Endothelial cell of umbilical vein (primary cell): ENCODE measurements around the gene ABT1. TPM values are rescaled to one million over a fixed set of nuclear protein-coding genes. Genes with fewer than 3 reads are reported as not detected.

Experiments used
- BruUV-seq: library from RNA; stranded (reverse); fragments of 400-500 nt; replicated peaks from 2 replicates; lab custom pipeline; 2021; lab: Mats Ljungman, UMichigan
- CTCF ChIA-PET: fragments of 300-600, 350-600 bp; sonication (Branson Sonifier 250); formaldehyde crosslinking; loops from one replicate; lab custom pipeline; 2021; ENCODE audit warnings: antibody characterized with exemption, inconsistent platforms; lab: Charles Lee
- POLR2A ChIA-PET: fragments of 300-600, 350-600 bp; sonication (Branson Sonifier 250); formaldehyde crosslinking; loops from one replicate; lab custom pipeline; 2021; ENCODE audit warnings: antibody characterized with exemption, inconsistent platforms; lab: Charles Lee
- DNase-seq: peaks from one replicate; pipeline ENCODE4 v3.0.0-alpha.2; 2011; ENCODE audit warnings: low read depth, low spot score
- FAIRE-seq: peaks from 2 replicates; lab custom pipeline; 2011; peaks lifted over from hg19 to GRCh38; lab: Jason Lieb, UNC
- H2AFZ ChIP-seq: 2 replicates; pipeline ENCODE4 v1.6.0; 2012; ENCODE audit warnings: low read depth, low read length, control low read depth, inconsistent platforms
- H3K27ac ChIP-seq: 2 replicates; pipeline ENCODE4 v1.5.1; 2011; ENCODE audit warnings: low read depth, mild to moderate bottlenecking, control low read depth, low read length, moderate library complexity; ENCODE audit not compliant: insufficient read depth
- H3K27me3 ChIP-seq, 2 experiments: 2 replicates each; pipeline versions ENCODE4 v1.6.0 to v1.6.1; 2011; ENCODE audit warnings: low read length in 2 of 2, mixed read lengths in 1 of 2; ENCODE audit not compliant: control insufficient read depth in 2 of 2, insufficient read depth in 2 of 2
- H3K36me3 ChIP-seq, 2 experiments: 2 replicates in 1 of 2; 3 replicates in 1 of 2; pipeline ENCODE4 v1.5.1; 2011; ENCODE audit warnings: low read length in 2 of 2, mild to moderate bottlenecking in 1 of 2, moderate library complexity in 1 of 2; ENCODE audit not compliant: control insufficient read depth in 2 of 2, insufficient read depth in 2 of 2; ENCODE audit errors: extremely low read depth in 1 of 2
- H3K4me1 ChIP-seq: 3 replicates; pipeline ENCODE4 v1.5.1; 2011; ENCODE audit warnings: mild to moderate bottlenecking, low read length; ENCODE audit not compliant: control insufficient read depth, insufficient read depth; ENCODE audit errors: extremely low read depth
- H3K4me2 ChIP-seq: 2 replicates; pipeline ENCODE4 v1.6.1; 2011; ENCODE audit warnings: low read length, control low read depth, mixed read lengths; ENCODE audit not compliant: insufficient read depth
- H3K4me3 ChIP-seq, 3 experiments: fragments of 200-600 bp in 1 of 3; sonication (generic), shearing (Covaris generic) in 1 of 3; replicated peaks in 1 of 3; 2 replicates each; pipeline ENCODE4 v1.5.1; 2011 to 2016; ENCODE audit warnings: control low read depth in 3 of 3, low read length in 3 of 3, mild to moderate bottlenecking in 2 of 3, inconsistent platforms in 1 of 3, low read depth in 1 of 3, moderate library complexity in 1 of 3; ENCODE audit not compliant: insufficient read depth in 1 of 3
- H3K79me2 ChIP-seq: 2 replicates; pipeline ENCODE4 v1.6.0; 2012; ENCODE audit warnings: low read length, inconsistent platforms; ENCODE audit not compliant: control insufficient read depth, insufficient read depth
- H3K9ac ChIP-seq: replicated peaks from 2 replicates; pipeline ENCODE3; 2011; ENCODE audit warnings: low read length, control low read depth; ENCODE audit not compliant: insufficient read depth; ENCODE audit errors: extremely low read depth
- H3K9me1 ChIP-seq: replicated peaks from 3 replicates; pipeline ENCODE4 v1.6.0; 2011; ENCODE audit warnings: mild to moderate bottlenecking, low read length; ENCODE audit not compliant: control insufficient read depth, insufficient read depth; ENCODE audit errors: extremely low read depth
- H3K9me3 ChIP-seq: replicated peaks from 2 replicates; pipeline ENCODE4 v1.5.1; 2012; ENCODE audit warnings: low read length, inconsistent platforms; ENCODE audit not compliant: control insufficient read depth, insufficient read depth
- H4K20me1 ChIP-seq: replicated peaks from 2 replicates; pipeline ENCODE3; 2011; ENCODE audit warnings: mild to moderate bottlenecking, low read length; ENCODE audit not compliant: control insufficient read depth, insufficient read depth; ENCODE audit errors: extremely low read depth
- CTCF ChIP-seq, 2 donors: IDR thresholded peaks; 1 replicate in 1 of 2; 2 replicates in 1 of 2; pipeline ENCODE4 v1.5.1; 2011; ENCODE audit warnings: low read length in 2 of 2, mild to moderate bottlenecking in 2 of 2, moderate library complexity in 2 of 2, control low read depth in 1 of 2, inconsistent platforms in 1 of 2, low read depth in 1 of 2; ENCODE audit not compliant: insufficient read depth in 1 of 2; ENCODE audit errors: extremely low read depth in 1 of 2
- EZH2 ChIP-seq: IDR thresholded peaks from 2 replicates; pipeline ENCODE4 v1.6.1; 2012; ENCODE audit warnings: borderline replicate concordance, low read depth, mild to moderate bottlenecking, moderate library complexity, low read length, inconsistent platforms; ENCODE audit not compliant: severe bottlenecking
- FOS ChIP-seq: IDR thresholded peaks from 2 replicates; pipeline ENCODE4 v1.6.1; 2011; ENCODE audit warnings: mild to moderate bottlenecking, low read length, moderate library complexity, borderline replicate concordance; ENCODE audit not compliant: insufficient read depth
- GATA2 ChIP-seq: IDR thresholded peaks from 2 replicates; pipeline ENCODE4 v1.7.0; 2011; ENCODE audit warnings: low read depth, mild to moderate bottlenecking, moderate library complexity, mixed read lengths, low read length; ENCODE audit not compliant: insufficient read length, insufficient read depth
- JUN ChIP-seq: IDR thresholded peaks from 2 replicates; pipeline ENCODE4 v1.6.1; 2011; ENCODE audit warnings: borderline replicate concordance, low read depth; ENCODE audit not compliant: insufficient read length, insufficient read depth
- MAX ChIP-seq: IDR thresholded peaks from 2 replicates; pipeline ENCODE4 v1.6.1; 2011; ENCODE audit not compliant: insufficient read depth, insufficient read length
- MYC ChIP-seq: IDR thresholded peaks from one replicate; pipeline ENCODE4 v1.6.1; 2011; ENCODE audit warnings: mild to moderate bottlenecking, low read depth, low read length
- POLR2A ChIP-seq: IDR thresholded peaks from 2 replicates; pipeline ENCODE4 v1.6.1; 2012; ENCODE audit warnings: low read depth, mild to moderate bottlenecking, control low read depth, low read length
- POLR2AphosphoS5 ChIP-seq: IDR thresholded peaks from 2 replicates; pipeline ENCODE4 v1.6.1; 2012; ENCODE audit warnings: low read depth, mild to moderate bottlenecking, control low read depth, low read length, moderate library complexity; ENCODE audit not compliant: insufficient read depth
- dilution Hi-C: fragments of 300-500 bp; cut with MboI; formaldehyde crosslinking; loops from one replicate; pipeline ENCODE4 v1.15.0; 2019; ENCODE audit warnings: low sequenced_read_pairs; ENCODE audit not compliant: extremely low pct_ligation_motif_present
- intact Hi-C: fragments of 100-400 bp; cut with micrococcal nuclease; formaldehyde crosslinking; loops from one replicate; pipeline ENCODE4 v1.10.0; 2022
- polyA plus RNA-seq, 4 experiments: library from polyadenylated mRNA; depleted of rRNA in 3 of 4; stranded (reverse) in 3 of 4; unstranded in 1 of 4; fragments of >200 nt; gene quantifications; 2 replicates each; pipeline versions ENCODE4 v1.2.1 to v1.2.3, GENCODE V29; 2011 to 2012; ENCODE audit warnings: missing spikeins in 1 of 4
- total RNA-seq: library from RNA; stranded (reverse); gene quantifications from 2 replicates; pipeline ENCODE4 v1.2.3, GENCODE V29; 2021

The ABT1 gene
- total and polyA plus RNA-seq, 2 donors (not counting 3 experiments of a cell fraction or from before 2014, with no cell fraction given) = 20.1 to 22.2 TPM

GRCh38 chr6:26592649-26593048 lies 4.1 kb upstream of the ABT1 start:
- no peak overlapping the region for H2AFZ ChIP-seq
- H3K9me1 ChIP-seq = no peaks in the 10 kb centered on the region
- no peak overlapping the region for H3K9ac ChIP-seq
- TF ChIP-seq POLR2A (no peak), FOS (no peak), POLR2AphosphoS5 (no peak), JUN (no peak), GATA2 (no peak), MYC (no peak), MAX (no peak), CTCF (IDR thresholded peaks at IDR 0.05; ENCODE audit: extremely low read depth in 1 of 2, insufficient read depth in 1 of 2, low read depth in 1 of 2, low read length in 2 of 2) (no peak), EZH2 (no peak)
- peaks cover 14% of the 10 kb centered on the region for H3K4me1 ChIP-seq
- H3K9me3 ChIP-seq = no peaks in the 10 kb centered on the region
- peaks cover 12 to 32% of the 10 kb centered on the region in 2 experiments for H3K27me3 ChIP-seq
- H3K27ac ChIP-seq = no peak overlapping the region
- FAIRE-seq (no peak), DNase-seq (no peak)
- BruUV-seq = no TSS peak
- no peak overlapping the region for H3K4me2 ChIP-seq
- ChIA-PET CTCF (interaction anchor here (4.8 to 15.7 kb wide), 2 partner anchors 18 to 251 kb away, joined by 159 to 359 read pairs; no protein-coding TSS in a partner anchor), POLR2A (no interaction called here)
- H3K4me3 ChIP-seq = no peak overlapping the region
- H4K20me1 ChIP-seq = no peaks in the 10 kb centered on the region
- dilution Hi-C loops (no loop called here), intact Hi-C loops (no loop called here)
- no peaks in the 10 kb centered on the region for H3K36me3 ChIP-seq
- peaks cover 6% of the 10 kb centered on the region for H3K79me2 ChIP-seq
